ENCODE data around the gene ANAPC16.

ANAPC16 gene

GRCh38 chr10:72254813-72255568 is 39.2 kb downstream of the ANAPC16 start:
- TF ChIP-seq CTCF (IDR thresholded peaks at IDR 0.05; ENCODE audit: borderline replicate concordance, control extremely low read depth, extremely low read depth, insufficient read depth, missing control alignments): no peak
- peak; percentile 54 for DNase-seq (ENCODE audit: low spot score)
- in situ Hi-C loops (cut with MboI; ENCODE audit: low sequenced_read_pairs, unreplicated experiment): no loop called here

GRCh38 chr10:72255977-72256729 is 40.3 kb downstream of the ANAPC16 start:
- no peak for TF ChIP-seq CTCF (IDR thresholded peaks at IDR 0.05; ENCODE audit: borderline replicate concordance, control extremely low read depth, extremely low read depth, insufficient read depth, missing control alignments)
- in situ Hi-C loops (cut with MboI; ENCODE audit: low sequenced_read_pairs, unreplicated experiment): no loop called here
- DNase-seq (ENCODE audit: low spot score): no peak

GRCh38 chr10:72257051-72257892 is 41.5 kb downstream of the ANAPC16 start:
- TF ChIP-seq CTCF (IDR thresholded peaks at IDR 0.05; ENCODE audit: borderline replicate concordance, control extremely low read depth, extremely low read depth, insufficient read depth, missing control alignments): no peak
- in situ Hi-C loops (cut with MboI; ENCODE audit: low sequenced_read_pairs, unreplicated experiment): no loop called here
- DNase-seq (ENCODE audit: low spot score): peak; percentile 69

- no peak for TF ChIP-seq CTCF (IDR thresholded peaks at IDR 0.05; ENCODE audit: borderline replicate concordance, control extremely low read depth, extremely low read depth, insufficient read depth, missing control alignments)
- DNase-seq (ENCODE audit: low spot score): no peak
- in situ Hi-C loops (cut with MboI; ENCODE audit: low sequenced_read_pairs, unreplicated experiment): no loop called here
Measured at GRCh38 chr10:72258617-72259016, 42.8 kb downstream of the ANAPC16 start.

- in situ Hi-C loops (cut with MboI; ENCODE audit: low sequenced_read_pairs, unreplicated experiment): no loop called here
- no peak for TF ChIP-seq CTCF (IDR thresholded peaks at IDR 0.05; ENCODE audit: borderline replicate concordance, control extremely low read depth, extremely low read depth, insufficient read depth, missing control alignments)
- peak; percentile 54 for DNase-seq (ENCODE audit: low spot score)
Measured at GRCh38 chr10:72259491-72260238, 43.9 kb downstream of the ANAPC16 start.

All from GM13976 (cell line).